GM12801 (cell line): ENCODE measurements around the gene SPPL3.

ENCODE experiments used
- TF ChIP-seq, protein P1 (sequence below): IDR thresholded peaks from one replicate; pipeline ENCODE4 v1.5.1; 2011; ENCODE audit warnings: control low read depth; ENCODE audit not compliant: insufficient read length; ENCODE audit errors: extremely low read depth

Gene SPPL3

GRCh38 chr12:120940006-120940405, 35.8 kb upstream of the SPPL3 start:
- TF ChIP-seq, protein P1, sequence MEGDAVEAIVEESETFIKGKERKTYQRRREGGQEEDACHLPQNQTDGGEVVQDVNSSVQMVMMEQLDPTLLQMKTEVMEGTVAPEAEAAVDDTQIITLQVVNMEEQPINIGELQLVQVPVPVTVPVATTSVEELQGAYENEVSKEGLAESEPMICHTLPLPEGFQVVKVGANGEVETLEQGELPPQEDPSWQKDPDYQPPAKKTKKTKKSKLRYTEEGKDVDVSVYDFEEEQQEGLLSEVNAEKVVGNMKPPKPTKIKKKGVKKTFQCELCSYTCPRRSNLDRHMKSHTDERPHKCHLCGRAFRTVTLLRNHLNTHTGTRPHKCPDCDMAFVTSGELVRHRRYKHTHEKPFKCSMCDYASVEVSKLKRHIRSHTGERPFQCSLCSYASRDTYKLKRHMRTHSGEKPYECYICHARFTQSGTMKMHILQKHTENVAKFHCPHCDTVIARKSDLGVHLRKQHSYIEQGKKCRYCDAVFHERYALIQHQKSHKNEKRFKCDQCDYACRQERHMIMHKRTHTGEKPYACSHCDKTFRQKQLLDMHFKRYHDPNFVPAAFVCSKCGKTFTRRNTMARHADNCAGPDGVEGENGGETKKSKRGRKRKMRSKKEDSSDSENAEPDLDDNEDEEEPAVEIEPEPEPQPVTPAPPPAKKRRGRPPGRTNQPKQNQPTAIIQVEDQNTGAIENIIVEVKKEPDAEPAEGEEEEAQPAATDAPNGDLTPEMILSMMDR = no peak

GRCh38 chr12:120939523-120939922, 35.4 kb upstream of the SPPL3 start:
- TF ChIP-seq, protein P1 = no peak

DNA sequence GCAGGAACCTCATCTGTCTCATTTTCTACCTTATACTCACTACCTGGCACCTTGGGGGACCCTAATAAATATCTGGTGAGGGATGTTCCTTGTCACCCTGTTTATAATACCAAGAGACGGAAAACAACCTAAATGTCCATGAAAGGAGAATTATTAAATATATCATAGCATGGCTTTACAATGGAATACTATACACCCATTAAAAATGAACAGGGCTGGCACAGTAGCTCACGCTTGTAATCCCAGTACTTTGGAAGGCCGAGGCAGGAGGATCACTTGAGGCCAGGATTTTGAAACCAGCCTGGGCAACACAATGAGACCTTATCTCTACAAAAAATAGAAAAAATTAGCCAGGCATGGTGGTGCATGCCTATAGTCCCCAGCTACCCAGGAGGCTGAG, 34.3 kb upstream of the SPPL3 start:
- TF ChIP-seq, protein P1 = no peak

DNA sequence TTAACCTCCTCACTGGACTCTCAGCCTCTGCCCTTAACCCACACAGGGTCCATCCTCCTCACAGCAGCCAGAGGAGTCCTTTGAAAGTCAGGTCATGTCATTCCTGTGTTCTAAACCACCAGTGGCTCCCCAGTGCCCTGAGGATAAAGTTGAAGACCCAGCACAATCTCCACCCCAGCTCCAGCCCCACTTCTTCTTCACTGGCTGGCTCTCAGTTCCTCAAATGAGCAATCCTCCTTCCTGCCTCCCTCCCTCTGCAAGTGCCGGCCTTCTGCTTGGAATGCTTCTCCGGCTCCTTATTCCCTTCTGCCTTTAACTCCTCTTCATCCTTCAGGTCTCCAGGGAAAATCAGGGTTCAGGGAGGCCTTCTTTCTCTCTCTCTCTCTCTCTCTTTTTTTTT, 32.0 kb upstream of the SPPL3 start:
- TF ChIP-seq, protein P1 = no peak

DNA sequence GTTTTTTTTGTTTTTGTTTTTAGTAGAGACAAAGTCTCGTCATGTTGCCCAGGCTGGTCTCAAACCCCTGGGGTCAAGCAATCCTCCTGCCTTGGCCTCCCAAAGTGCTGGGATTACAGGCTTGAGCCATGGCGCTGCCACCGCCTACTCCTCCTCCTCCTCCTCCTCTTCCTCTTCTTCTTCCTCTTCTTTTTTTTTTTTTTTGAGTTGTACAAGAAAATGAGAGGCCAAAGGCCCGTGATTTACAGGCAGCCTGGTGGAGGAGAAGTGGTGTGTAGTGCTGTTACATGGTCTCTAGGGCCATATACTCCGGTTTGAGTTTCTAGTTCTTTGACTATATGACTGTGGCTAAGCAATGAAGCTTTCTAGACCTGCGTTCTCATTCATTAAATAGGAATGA, 29.6 kb upstream of the SPPL3 start:
- TF ChIP-seq, protein P1 = no peak

DNA sequence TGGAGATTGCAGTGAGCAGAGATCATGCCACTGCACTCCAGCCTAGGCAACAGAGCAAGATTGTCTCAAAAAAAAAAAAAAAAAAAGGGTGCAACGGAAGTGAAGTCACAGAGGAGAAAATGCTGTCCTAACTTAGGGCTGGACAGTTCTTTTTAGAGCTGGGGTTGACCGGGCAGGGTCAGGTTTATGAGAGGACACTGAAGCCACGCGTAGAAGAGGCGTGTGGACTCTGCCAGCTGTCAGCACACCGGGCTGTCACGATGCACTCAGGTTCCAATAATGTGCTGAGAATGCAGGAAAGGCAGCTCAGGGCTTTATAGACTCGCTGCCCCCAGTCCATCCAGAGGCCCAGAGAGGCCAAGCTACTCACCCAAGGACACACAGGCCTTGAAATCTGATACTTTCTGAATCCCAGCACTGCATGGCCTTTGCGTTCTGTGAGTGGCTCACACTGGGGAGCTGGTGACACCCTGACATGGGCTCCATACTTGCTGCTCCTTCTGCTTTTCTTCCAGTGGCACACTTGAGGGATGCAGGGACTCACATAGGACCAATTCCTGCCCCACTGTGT, 28.9 kb upstream of the SPPL3 start:
- TF ChIP-seq, protein P1 = no peak

- TF ChIP-seq, protein P1 = no peak
These were observed 27.9 kb upstream of the SPPL3 start for GRCh38 chr12:120932058-120932457.
